Osteoblast (primary cell): Measurements from ENCODE around the gene DNAH11. TPM values are rescaled to one million over a fixed set of nuclear protein-coding genes. Genes with fewer than 3 reads are reported as not detected.
"Not testable (repeated sequence)": the region's sequence is repeated elsewhere in the genome, so short reads cannot be mapped to it uniquely, and the experiment has no call there.

ENCODE experiments used
- DNase-seq: peaks from one replicate; pipeline ENCODE4 v3.0.0; 2011; ENCODE audit warnings: low spot score, mixed read lengths; ENCODE audit not compliant: insufficient read length; ENCODE audit errors: missing footprints
- H2AFZ ChIP-seq: 2 replicates; pipeline ENCODE4 v1.6.0; 2011; ENCODE audit warnings: mild to moderate bottlenecking, low read length
- H3K27ac ChIP-seq: 2 replicates; pipeline ENCODE4 v1.5.1; 2011; ENCODE audit warnings: mild to moderate bottlenecking, low read depth, low read length, moderate library complexity
- H3K27me3 ChIP-seq: 2 replicates; pipeline ENCODE4 v1.6.0; 2012; ENCODE audit warnings: mild to moderate bottlenecking, control low read depth, inconsistent platforms, low read length, moderate library complexity; ENCODE audit not compliant: insufficient read depth
- H3K36me3 ChIP-seq: 2 replicates; pipeline ENCODE4 v1.5.1; 2011; ENCODE audit warnings: mild to moderate bottlenecking, low read length, control low read depth, moderate library complexity; ENCODE audit not compliant: insufficient read depth
- H3K4me1 ChIP-seq: 2 replicates; pipeline ENCODE4 v1.5.1; 2011; ENCODE audit warnings: mild to moderate bottlenecking, low read length, control low read depth, moderate library complexity; ENCODE audit not compliant: insufficient read depth
- H3K4me2 ChIP-seq: 2 replicates; pipeline ENCODE4 v1.6.0; 2011; ENCODE audit warnings: mild to moderate bottlenecking, low read length; ENCODE audit not compliant: insufficient read depth
- H3K4me3 ChIP-seq: fragments of 200-600 bp; sonication (generic); 3 replicates; pipeline ENCODE4 v1.5.1; 2012; ENCODE audit warnings: mild to moderate bottlenecking, low read length, inconsistent platforms; ENCODE audit not compliant: insufficient read depth
- H3K79me2 ChIP-seq: 2 replicates; pipeline ENCODE4 v1.6.0; 2012; ENCODE audit warnings: mild to moderate bottlenecking, low read length, control low read depth, inconsistent platforms; ENCODE audit not compliant: insufficient read depth
- H3K9me3 ChIP-seq: 2 replicates; pipeline ENCODE4 v1.5.1; 2011; ENCODE audit warnings: low read depth, low read length, control low read depth
- H4K20me1 ChIP-seq: 2 replicates; pipeline ENCODE4 v1.6.0; 2012; ENCODE audit warnings: mild to moderate bottlenecking, low read length, control low read depth; ENCODE audit not compliant: insufficient read depth
- CTCF ChIP-seq: IDR thresholded peaks from 2 replicates; pipeline ENCODE4 v1.5.1; 2011; ENCODE audit warnings: mild to moderate bottlenecking, low read depth, low read length, moderate library complexity; ENCODE audit errors: extremely low read depth
- total RNA-seq: library from RNA; depleted of rRNA; stranded (reverse); fragments of >200 nt; gene quantifications from 2 replicates; pipeline ENCODE4 v1.2.3, GENCODE V29; 2012

Gene DNAH11
- total RNA-seq, 1 donor, result 1.1 TPM

DNA sequence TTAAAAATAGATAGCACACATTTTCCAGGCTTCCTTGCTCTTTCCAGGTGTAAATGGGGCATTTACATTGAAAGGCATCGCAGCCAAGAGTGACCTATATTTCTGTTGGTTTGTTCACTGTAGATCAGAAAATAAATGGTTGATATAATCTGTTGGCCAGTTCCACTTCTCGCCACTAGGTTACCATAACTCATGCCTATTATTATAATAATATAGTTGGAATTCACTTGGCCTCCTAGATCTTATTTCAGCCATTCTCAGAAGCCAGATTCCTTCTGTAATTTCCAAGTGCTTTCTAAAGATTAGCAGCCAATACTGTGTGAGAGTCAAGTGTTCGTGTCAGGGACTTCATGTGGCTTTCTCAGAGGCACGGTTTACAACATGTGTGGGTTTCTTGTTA lies 179.5 kb downstream of the DNAH11 start:
- Histone ChIP-seq H3K27ac (no peak overlapping the region), H3K4me1 (no peaks in the 10 kb centered on the region), H3K4me3 (no peak overlapping the region), H4K20me1 (no peaks in the 10 kb centered on the region), H3K79me2 (no peaks in the 10 kb centered on the region), H2AFZ (no peak overlapping the region), H3K4me2 (no peak overlapping the region), H3K9me3 (no peaks in the 10 kb centered on the region), H3K36me3 (no peaks in the 10 kb centered on the region), H3K27me3 (no peaks in the 10 kb centered on the region)
- DNase-seq, result no peak
- TF ChIP-seq CTCF, result no peak

GRCh38 chr7:21724562-21724961 lies 181.7 kb downstream of the DNAH11 start:
- no peak for TF ChIP-seq CTCF
- Histone ChIP-seq H3K79me2 (no peaks in the 10 kb centered on the region), H3K27me3 (no peaks in the 10 kb centered on the region), H3K4me1 (no peaks in the 10 kb centered on the region), H3K9me3 (no peaks in the 10 kb centered on the region), H3K27ac (no peak overlapping the region), H3K4me3 (no peak overlapping the region), H2AFZ (no peak overlapping the region), H3K4me2 (no peak overlapping the region), H3K36me3 (no peaks in the 10 kb centered on the region), H4K20me1 (no peaks in the 10 kb centered on the region)
- no peak for DNase-seq

DNA sequence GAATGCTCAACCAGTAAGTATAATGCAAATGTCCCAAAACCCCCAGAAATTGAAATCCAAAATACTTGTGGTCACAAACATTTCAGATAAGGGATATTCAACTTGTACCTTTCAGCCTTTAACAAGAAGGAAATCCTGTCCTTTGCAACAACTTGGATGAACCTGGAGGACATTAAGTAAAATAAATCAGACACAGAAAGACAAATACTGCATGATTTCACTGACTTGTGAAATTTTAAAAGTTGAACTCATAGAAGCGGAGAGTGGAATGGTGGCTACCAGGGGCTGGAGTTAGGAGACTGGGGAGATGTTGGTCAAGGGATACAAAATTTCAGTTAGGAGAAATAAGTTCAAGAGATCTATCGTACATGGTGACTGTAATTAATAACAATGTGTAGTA lies 187.6 kb downstream of the DNAH11 start:
- no peak for DNase-seq
- Histone ChIP-seq H3K27ac (no peak overlapping the region), H3K4me1 (no peaks in the 10 kb centered on the region), H2AFZ (no peak overlapping the region), H4K20me1 (no peaks in the 10 kb centered on the region), H3K4me3 (no peak overlapping the region), H3K9me3 (no peaks in the 10 kb centered on the region), H3K79me2 (no peaks in the 10 kb centered on the region), H3K27me3 (no peaks in the 10 kb centered on the region), H3K36me3 (no peaks in the 10 kb centered on the region), H3K4me2 (no peak overlapping the region)
- no peak for TF ChIP-seq CTCF

DNA sequence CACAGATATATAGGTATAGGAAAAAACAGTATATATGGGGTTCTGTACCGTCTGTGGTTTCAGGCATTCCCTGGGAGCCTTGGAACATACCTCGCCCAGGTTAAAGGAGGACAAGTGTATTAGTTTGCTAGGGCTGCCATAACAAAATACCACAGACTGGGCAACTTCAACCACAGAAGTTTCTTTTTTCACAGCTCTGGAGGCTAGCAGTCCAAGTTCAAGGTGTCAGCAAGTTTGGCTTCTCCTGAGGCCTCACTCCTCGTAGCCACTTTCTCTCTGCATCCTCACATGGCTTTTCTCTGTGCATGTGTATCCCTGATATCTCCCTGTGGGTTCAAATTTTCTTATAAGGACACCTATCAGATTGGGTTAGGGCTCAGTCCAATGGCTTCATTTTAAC lies 189.1 kb downstream of the DNAH11 start:
- Histone ChIP-seq H3K27me3 (no peaks in the 10 kb centered on the region), H4K20me1 (no peaks in the 10 kb centered on the region), H3K27ac (no peak overlapping the region)

GRCh38 chr7:21732956-21733355 lies 190.1 kb downstream of the DNAH11 start:
- not testable (repeated sequence) for H3K27me3 ChIP-seq, H3K27ac ChIP-seq, H3K4me1 ChIP-seq, H3K9me3 ChIP-seq, H3K4me2 ChIP-seq, H4K20me1 ChIP-seq, H3K79me2 ChIP-seq, H2AFZ ChIP-seq, DNase-seq, H3K36me3 ChIP-seq, H3K4me3 ChIP-seq

More for the DNA sequence above, 189.1 kb downstream of the DNAH11 start:
- no peak for DNase-seq
- Histone ChIP-seq H2AFZ (no peak overlapping the region), H3K9me3 (no peaks in the 10 kb centered on the region), H3K4me3 (no peak overlapping the region), H3K4me2 (no peak overlapping the region), H3K79me2 (no peaks in the 10 kb centered on the region), H3K36me3 (no peaks in the 10 kb centered on the region), H3K4me1 (no peaks in the 10 kb centered on the region)
- TF ChIP-seq CTCF, result no peak
